GM10248 (cell line): Measurements from ENCODE around the gene NCOA6.

Experiments
- CTCF ChIA-PET: fragments of 300-600 bp; sonication (Branson Sonifier 250); formaldehyde crosslinking; extraction: SDS; loops from one replicate; lab custom pipeline; 2021; ENCODE audit warnings: antibody characterized with exemption; lab: Yijun Ruan, JAX
- POLR2A ChIA-PET: fragments of 350-650 bp; sonication (Branson Sonifier 250); formaldehyde crosslinking; extraction: SDS; loops from one replicate; lab custom pipeline; 2020; ENCODE audit warnings: antibody characterized with exemption; lab: Yijun Ruan, JAX
- DNase-seq: peaks from one replicate; pipeline ENCODE4 v3.0.0; 2012; ENCODE audit errors: extremely low spot score
- TF ChIP-seq, protein P1 (sequence below): IDR thresholded peaks from 2 replicates; pipeline ENCODE4 v1.5.1; 2012; ENCODE audit warnings: mild to moderate bottlenecking, low read depth; ENCODE audit errors: extremely low read depth, missing control alignments, control extremely low read depth

The NCOA6 gene

DNA sequence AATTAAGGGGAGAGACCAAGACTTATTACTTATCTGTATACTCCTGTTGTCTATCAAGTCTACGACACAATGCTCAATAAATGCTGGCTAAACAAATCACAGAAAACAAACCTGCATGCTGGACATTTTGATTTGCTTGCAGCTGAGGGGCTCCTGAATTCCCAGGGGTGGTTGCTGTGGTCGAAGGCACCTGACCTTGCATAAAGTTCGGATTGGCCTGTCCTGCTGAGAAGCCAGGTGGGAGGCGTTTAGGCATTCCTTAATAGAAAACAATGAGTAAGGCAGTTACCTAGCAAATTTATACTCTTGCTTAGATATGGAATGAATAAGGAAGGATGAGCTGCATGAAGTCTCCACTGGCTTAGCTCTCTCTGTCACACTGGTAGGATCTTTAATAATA lies 70.8 kb downstream of the NCOA6 start:
- TF ChIP-seq, protein P1, sequence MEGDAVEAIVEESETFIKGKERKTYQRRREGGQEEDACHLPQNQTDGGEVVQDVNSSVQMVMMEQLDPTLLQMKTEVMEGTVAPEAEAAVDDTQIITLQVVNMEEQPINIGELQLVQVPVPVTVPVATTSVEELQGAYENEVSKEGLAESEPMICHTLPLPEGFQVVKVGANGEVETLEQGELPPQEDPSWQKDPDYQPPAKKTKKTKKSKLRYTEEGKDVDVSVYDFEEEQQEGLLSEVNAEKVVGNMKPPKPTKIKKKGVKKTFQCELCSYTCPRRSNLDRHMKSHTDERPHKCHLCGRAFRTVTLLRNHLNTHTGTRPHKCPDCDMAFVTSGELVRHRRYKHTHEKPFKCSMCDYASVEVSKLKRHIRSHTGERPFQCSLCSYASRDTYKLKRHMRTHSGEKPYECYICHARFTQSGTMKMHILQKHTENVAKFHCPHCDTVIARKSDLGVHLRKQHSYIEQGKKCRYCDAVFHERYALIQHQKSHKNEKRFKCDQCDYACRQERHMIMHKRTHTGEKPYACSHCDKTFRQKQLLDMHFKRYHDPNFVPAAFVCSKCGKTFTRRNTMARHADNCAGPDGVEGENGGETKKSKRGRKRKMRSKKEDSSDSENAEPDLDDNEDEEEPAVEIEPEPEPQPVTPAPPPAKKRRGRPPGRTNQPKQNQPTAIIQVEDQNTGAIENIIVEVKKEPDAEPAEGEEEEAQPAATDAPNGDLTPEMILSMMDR, result no peak
- ChIA-PET CTCF (interaction anchor here (0.8 to 11.6 kb wide), 5 partner anchors 13 to 442 kb away, joined by 3 to 111 read pairs (median 6); no protein-coding TSS in a partner anchor), POLR2A (no interaction called here)
- DNase-seq, result no peak

DNA sequence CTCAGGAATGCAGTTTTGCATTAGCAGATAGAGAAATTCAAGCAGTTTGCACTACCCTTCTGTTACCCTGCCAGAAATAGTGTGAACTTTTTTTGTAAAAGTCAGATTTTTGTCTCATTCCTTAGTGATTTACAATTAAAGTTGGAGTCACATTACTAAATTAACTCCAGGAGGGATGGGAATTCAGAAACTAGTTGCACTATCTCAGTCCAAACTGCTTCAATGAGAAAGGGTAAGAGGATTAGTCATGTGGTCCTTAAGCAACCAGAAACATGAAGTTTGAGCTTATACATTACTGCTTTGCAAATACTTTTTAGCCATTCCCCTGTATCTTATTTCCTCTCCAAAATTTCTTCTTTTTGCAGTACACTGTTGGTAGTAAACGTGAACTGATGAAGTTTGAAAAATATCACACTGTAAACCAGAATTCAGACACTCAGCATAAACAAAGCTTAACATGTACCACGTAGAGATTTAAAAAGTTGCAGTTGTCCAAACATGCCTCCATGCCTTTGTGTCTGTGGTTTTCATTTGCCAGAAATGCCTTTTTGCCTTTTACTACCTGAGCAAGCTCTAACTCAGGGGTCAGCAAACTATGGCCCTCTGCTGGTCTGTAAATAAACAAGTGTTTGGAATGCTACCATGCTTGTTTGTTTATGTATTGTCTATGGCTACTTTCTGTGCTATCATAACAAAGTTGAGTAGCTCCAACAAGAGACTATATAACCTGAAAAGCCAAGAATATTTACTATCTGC lies 71.6 kb downstream of the NCOA6 start:
- no peak for DNase-seq
- TF ChIP-seq, protein P1, result peak; percentile 35
- CTCF ChIA-PET, result interaction anchor here (0.8 to 11.6 kb wide), 6 partner anchors 12 to 441 kb away, joined by 3 to 111 read pairs (median 6); no protein-coding TSS in a partner anchor
- POLR2A ChIA-PET, result no interaction called here

DNA sequence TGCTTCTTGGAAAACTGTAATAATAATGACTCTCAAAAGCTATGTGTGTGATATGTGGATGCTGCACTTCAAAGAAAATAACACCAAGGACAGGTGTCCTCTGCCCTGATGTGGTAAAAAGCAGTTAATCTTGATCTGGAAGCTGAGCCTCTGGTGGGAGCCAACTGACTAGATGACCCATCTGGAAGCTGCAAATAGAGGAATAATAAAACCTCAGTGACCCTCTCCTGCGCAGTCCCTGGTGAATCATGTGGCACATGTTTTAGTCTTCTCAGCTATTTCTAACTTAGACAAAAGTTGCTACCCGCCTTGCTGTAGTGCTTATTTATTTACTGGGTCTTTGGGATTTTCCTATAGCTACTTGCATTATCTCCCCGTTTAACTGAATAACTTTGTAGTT lies 74.0 kb downstream of the NCOA6 start:
- CTCF ChIA-PET, result interaction anchor here (0.8 to 11.6 kb wide), 5 partner anchors 8 to 439 kb away, joined by 3 to 111 read pairs (median 4); no protein-coding TSS in a partner anchor
- POLR2A ChIA-PET, result no interaction called here
- DNase-seq, result no peak
- TF ChIP-seq, protein P1, result no peak

DNA sequence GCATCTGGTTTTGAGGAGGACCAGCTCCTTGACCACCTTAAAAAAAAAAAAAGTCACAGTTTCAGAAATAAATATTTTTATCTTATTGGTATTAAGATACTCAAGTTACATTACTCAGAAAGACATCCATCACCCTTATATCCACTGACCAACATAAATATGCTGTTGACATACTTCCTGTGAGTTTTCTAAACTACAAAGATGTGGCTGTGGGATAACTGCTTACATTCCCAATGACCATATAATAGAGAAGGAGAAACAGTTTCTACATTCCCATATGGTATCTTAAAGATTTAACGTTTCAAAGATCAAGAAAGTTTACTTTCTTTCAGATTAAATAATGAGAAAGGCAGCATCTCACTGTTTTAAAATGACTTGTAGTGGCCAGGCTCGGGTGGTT lies 75.0 kb downstream of the NCOA6 start:
- ChIA-PET POLR2A (no interaction called here), CTCF (interaction anchor here (1.6 to 11.6 kb wide), 2 partner anchors 9 to 17 kb away, joined by 4 to 111 read pairs; no protein-coding TSS in a partner anchor)
- no peak for DNase-seq
- TF ChIP-seq, protein P1, result no peak

DNA sequence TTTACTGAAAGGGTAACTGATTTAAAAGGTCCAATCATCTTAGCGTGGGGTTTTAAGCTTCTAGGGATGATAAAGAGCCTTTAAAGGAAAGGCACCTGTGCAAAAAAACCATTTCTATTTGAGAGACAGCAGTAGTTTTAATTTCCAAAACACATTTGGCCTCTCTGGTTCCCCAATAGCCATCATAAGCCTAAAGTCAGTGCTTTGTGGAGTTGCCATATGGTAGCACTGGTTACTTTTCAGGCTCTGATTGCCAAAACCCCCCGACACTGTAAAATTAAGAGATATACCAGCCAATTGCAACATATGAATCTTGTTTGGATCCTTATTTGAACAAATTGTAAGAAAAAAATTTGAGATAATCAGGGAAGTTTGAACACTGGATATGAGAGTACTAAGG lies 76.7 kb downstream of the NCOA6 start:
- TF ChIP-seq, protein P1, result no peak
- DNase-seq, result no peak
- ChIA-PET CTCF (interaction anchor here (0.9 to 2.6 kb wide), 6 partner anchors 9 to 436 kb away, joined by 3 to 21 read pairs (median 6); no protein-coding TSS in a partner anchor), POLR2A (no interaction called here)

DNA sequence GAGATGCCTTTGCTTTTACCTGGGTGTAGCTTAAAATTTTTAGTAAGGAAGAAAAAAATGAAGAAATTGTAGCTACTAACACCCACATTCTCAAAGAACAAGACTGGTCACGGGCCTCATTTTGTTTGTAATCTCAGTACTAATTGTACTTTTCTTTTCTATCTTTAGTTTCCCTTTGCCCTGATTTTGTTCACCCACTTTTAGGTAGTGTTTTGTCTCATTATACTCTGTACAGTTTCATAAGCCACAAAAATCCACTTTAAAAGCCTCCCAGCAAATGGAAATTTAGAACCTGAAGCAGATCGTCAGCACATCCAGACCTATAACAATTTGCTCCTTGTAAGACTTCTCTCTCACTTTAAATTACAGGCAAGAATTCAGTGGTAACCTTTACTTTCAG lies 78.0 kb downstream of the NCOA6 start:
- TF ChIP-seq, protein P1, result no peak
- ChIA-PET CTCF (interaction anchor here (1.0 to 2.6 kb wide), 7 partner anchors 8 to 435 kb away, joined by 3 to 21 read pairs (median 5); no protein-coding TSS in a partner anchor), POLR2A (no interaction called here)
- peak; percentile 26 for DNase-seq
